Parathyroid adenoma (tissue), 2 donors: ENCODE data around the gene ERBB2.

Source experiments
- H2AFZ ChIP-seq: fragments of 300-600 bp; sonication (generic); one replicate; pipeline ENCODE4 v1.7.0; 2017; ENCODE audit warnings: antibody characterized with exemption, mild to moderate bottlenecking
- H3K27ac ChIP-seq: fragments of 300-600 bp; sonication (generic); one replicate; pipeline ENCODE4 v1.7.0; 2017
- H3K27me3 ChIP-seq: fragments of 300-600 bp; sonication (generic); one replicate; pipeline ENCODE4 v1.7.0; 2017; ENCODE audit warnings: low read length; ENCODE audit not compliant: control insufficient read depth, insufficient read depth
- H3K36me3 ChIP-seq: fragments of 300-600 bp; sonication (generic); one replicate; pipeline ENCODE4 v1.7.0; 2017; ENCODE audit warnings: low read length; ENCODE audit not compliant: control insufficient read depth, insufficient read depth
- H3K4me1 ChIP-seq: fragments of 300-600 bp; sonication (generic); one replicate; pipeline ENCODE4 v1.7.0; 2017; ENCODE audit warnings: control low read depth
- H3K4me2 ChIP-seq: fragments of 300-600 bp; sonication (generic); one replicate; pipeline ENCODE4 v1.7.0; 2017; ENCODE audit warnings: low read length
- H3K4me3 ChIP-seq: fragments of 300-600 bp; sonication (generic); one replicate; pipeline ENCODE4 v1.7.0; 2017; ENCODE audit warnings: low read depth, low read length
- H3K79me2 ChIP-seq: fragments of 300-600 bp; sonication (generic); one replicate; pipeline ENCODE4 v1.7.0; 2017; ENCODE audit warnings: control low read depth
- H3K9ac ChIP-seq: fragments of 300-600 bp; sonication (generic); one replicate; pipeline ENCODE4 v1.7.0; 2017; ENCODE audit warnings: mild to moderate bottlenecking
- H3K9me3 ChIP-seq: fragments of 300-600 bp; sonication (generic); one replicate; pipeline ENCODE4 v1.7.0; 2017; ENCODE audit warnings: low read length; ENCODE audit not compliant: control insufficient read depth
- CTCF ChIP-seq: fragments of 300-600 bp; sonication (generic); IDR thresholded peaks from one replicate; pipeline ENCODE4 v1.7.0; 2017; ENCODE audit warnings: antibody characterized with exemption, mild to moderate bottlenecking
- donor health status: primary hyperparathyroidism.

ERBB2 gene

GRCh38 chr17:39678340-39679116 lies 21.3 kb upstream of the ERBB2 start:
- Histone ChIP-seq H3K9me3 (no peaks in the 10 kb centered on the region), H3K36me3 (no peaks in the 10 kb centered on the region), H2AFZ (no peak overlapping the region), H3K9ac (no peak overlapping the region), H3K4me1 (peaks cover 38% of the 10 kb centered on the region), H3K4me3 (peak overlapping the region; percentile 4), H3K79me2 (no peaks in the 10 kb centered on the region), H3K27ac (peak overlapping the region; percentile 91), H3K4me2 (peak overlapping the region; percentile 62), H3K27me3 (no peaks in the 10 kb centered on the region)
- no peak for TF ChIP-seq CTCF

GRCh38 chr17:39679521-39680192 lies 20.2 kb upstream of the ERBB2 start:
- TF ChIP-seq CTCF: no peak
- no peak overlapping the region for H2AFZ ChIP-seq
- peak overlapping the region; percentile 91 for H3K27ac ChIP-seq
- H3K4me1 ChIP-seq: peaks cover 38% of the 10 kb centered on the region
- no peak overlapping the region for H3K9ac ChIP-seq
- no peaks in the 10 kb centered on the region for H3K36me3 ChIP-seq
- H3K27me3 ChIP-seq: no peaks in the 10 kb centered on the region
- no peaks in the 10 kb centered on the region for H3K79me2 ChIP-seq
- no peaks in the 10 kb centered on the region for H3K9me3 ChIP-seq
- H3K4me3 ChIP-seq: no peak overlapping the region
- no peak overlapping the region for H3K4me2 ChIP-seq

- Histone ChIP-seq H3K79me2 (no peaks in the 10 kb centered on the region), H3K4me3 (no peak overlapping the region), H3K27ac (no peak overlapping the region), H3K4me2 (no peak overlapping the region), H2AFZ (no peak overlapping the region), H3K36me3 (no peaks in the 10 kb centered on the region), H3K9me3 (no peaks in the 10 kb centered on the region), H3K9ac (no peak overlapping the region), H3K4me1 (peaks cover 4% of the 10 kb centered on the region), H3K27me3 (no peaks in the 10 kb centered on the region)
- no peak for TF ChIP-seq CTCF
These were observed 16.4 kb upstream of the ERBB2 start for GRCh38 chr17:39683295-39683939.

GRCh38 chr17:39684369-39685192 lies 15.3 kb upstream of the ERBB2 start:
- H2AFZ ChIP-seq: no peak overlapping the region
- H3K79me2 ChIP-seq: no peaks in the 10 kb centered on the region
- H3K9ac ChIP-seq: no peak overlapping the region
- H3K36me3 ChIP-seq: no peaks in the 10 kb centered on the region
- no peak overlapping the region for H3K4me2 ChIP-seq
- no peaks in the 10 kb centered on the region for H3K27me3 ChIP-seq
- H3K27ac ChIP-seq: no peak overlapping the region
- no peak for TF ChIP-seq CTCF
- H3K4me3 ChIP-seq: no peak overlapping the region
- peaks cover 8% of the 10 kb centered on the region for H3K4me1 ChIP-seq
- H3K9me3 ChIP-seq: no peaks in the 10 kb centered on the region
